ENCODE measurements around the gene SCYGR6. TPM values are rescaled to one million over a fixed set of nuclear protein-coding genes. Genes with fewer than 3 reads are reported as not detected.

Gene SCYGR6
- total RNA-seq, 1 donor from 2014 or later = not detected

- no peak for DNase-seq
These were observed 11.3 kb downstream of the SCYGR6 start for GRCh38 chr2:227713291-227713690.

DNA sequence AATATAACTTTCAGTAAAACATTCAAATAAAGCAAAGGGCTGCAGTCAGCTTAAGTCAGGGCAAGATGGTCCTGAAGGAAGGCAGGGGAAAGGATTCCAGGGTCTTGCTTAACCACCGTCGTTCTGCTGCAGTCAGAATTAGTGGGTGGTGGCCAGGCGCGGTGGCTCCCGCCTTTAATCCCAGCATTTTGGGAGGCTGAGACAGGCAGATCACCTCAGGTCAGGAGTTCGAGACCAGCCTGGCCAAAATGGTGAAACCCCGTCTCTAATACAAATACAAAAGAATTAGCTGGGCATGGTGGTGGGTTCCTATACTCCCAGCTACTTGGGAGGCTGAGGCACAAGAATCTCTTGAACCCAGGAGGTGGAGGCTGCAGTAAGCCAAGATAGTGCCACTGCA lies 13.6 kb downstream of the SCYGR6 start:
- DNase-seq = no peak

DNA sequence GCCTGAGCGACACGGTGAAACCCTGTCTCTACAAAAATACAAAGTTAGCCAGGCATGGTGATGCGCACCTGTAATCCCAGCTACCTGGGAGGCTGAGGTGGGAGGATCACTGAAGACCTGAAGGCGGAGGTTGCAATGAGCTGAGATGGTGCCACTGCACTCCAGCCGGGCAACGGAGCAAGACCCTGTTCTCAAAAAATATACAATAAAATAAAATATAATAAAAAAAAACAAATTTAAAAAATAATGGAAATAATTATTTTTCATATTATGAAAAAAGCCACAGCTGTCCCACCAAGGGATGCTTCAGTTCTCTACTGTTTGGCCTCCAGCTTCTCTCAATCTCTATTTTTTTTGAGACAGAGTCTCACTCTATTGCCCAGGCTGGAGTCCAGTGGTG lies 17.2 kb downstream of the SCYGR6 start:
- DNase-seq = no peak

GRCh38 chr2:227706859-227707258 lies 17.7 kb downstream of the SCYGR6 start:
- DNase-seq = no peak

DNA sequence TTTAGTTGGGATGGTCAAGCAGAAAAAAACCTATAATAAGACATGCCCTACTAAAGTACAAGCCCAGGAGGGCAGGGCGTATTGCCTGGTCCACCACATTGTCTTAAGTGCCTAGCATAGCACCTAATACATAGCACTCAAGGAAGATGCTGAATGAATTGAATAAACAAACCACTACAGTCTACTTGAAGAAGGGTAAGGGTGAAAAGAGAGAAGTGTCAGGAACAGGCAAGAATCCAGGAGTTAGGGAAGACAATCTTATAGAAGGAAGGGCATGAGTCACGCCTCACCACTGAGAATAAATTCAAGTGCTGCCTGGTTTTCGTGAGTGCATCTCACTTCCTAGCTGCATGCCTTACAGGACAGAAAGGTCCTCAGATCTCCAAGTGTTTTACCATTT lies 20.6 kb downstream of the SCYGR6 start:
- DNase-seq = no peak

GRCh38 chr2:227703280-227703732 lies 21.3 kb downstream of the SCYGR6 start:
- DNase-seq = no peak

DNA sequence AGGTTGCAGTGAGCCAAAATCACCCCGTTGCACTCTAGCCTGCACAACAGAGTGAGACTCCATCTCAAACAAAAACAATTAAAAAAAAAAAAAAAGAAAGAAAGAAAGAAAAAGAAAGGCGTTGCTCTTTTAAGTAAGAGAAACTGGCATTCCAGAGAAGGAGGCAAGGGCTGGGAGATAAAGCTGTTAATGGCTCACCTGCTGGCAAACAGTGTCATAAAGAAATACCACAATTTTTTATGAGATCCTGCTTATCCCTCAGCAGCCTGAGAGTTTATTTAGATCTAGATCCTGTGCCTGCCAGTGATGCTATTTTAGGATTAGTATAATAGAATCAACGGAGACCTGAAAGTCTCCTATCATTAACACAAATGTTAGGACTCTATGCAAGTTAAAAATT lies 23.0 kb downstream of the SCYGR6 start:
- no peak for DNase-seq

DNA sequence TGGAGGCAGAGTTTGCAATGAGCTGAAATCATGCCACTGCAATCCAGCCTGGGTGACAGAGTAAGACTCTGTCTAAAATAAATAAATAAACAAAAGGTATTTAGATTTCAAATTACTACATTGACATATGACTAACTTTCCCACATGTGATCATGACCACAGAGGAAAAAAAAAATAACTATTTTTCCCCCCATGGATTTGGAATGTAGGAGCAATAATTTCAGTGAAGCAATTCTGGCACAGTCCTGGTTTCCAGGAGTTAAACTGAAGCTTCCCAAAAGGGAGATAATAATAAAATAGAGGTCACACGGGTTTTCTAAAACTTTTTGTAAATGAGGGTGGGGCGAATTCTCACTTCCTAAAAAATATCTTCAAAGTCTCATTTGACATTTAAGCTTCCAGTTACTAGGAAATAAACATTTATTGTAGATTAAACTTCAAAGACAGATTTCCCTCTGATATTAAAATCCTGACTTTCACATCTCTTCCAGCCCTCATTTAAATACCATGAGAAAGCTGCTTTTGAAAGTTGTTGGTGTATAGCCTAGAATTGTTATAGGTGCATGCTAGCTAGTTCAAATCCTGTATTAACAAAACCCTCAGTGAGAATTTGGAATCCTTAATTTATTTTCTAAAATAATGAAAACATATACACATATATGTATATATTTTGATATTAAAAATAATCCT lies 27.4 kb downstream of the SCYGR6 start:
- no peak for DNase-seq

GRCh38 chr2:227687189-227687588 lies 37.4 kb downstream of the SCYGR6 start:
- DNase-seq = no peak

- DNase-seq = no peak
These were observed 40.3 kb downstream of the SCYGR6 start for GRCh38 chr2:227684258-227684657.

DNA sequence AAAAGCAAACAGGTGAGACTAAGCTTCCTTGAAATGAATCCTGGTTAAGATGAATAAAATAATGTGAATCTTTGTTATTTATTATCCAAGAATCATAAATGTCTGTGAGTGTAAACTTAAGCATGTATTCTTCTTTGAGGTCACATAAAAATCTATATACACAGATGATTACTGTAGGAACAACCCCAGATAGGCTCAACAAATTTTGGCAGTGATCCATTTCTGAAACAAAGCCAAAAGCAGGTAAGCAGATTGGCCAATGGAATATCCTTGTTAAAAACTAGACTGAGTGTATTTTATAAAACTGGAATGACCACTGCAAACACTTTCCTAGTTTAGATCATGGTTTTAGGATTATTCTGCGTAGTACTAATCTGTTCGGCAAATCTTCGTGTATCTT lies 46.6 kb downstream of the SCYGR6 start:
- DNase-seq = no peak

GRCh38 chr2:227674485-227674884 lies 50.1 kb downstream of the SCYGR6 start:
- no peak for DNase-seq

Small RNA genes within 50 kb of the gene (small RNA-seq; reads per million reads assigned to genes)
- not detected for gene RNA5SP121 (ENCODE audit: low replicate concordance)

Other genes with a start within 250 kb of the SCYGR6 start
- not detected for gene SCYGR2, start 125.9 kb downstream of the SCYGR6 start, total RNA-seq
- not detected for gene SCYGR3, start 109.9 kb downstream of the SCYGR6 start, total RNA-seq
- gene SCYGR4, start 107.3 kb downstream of the SCYGR6 start, total RNA-seq = not detected
- gene SCYGR5, start 58.0 kb downstream of the SCYGR6 start, total RNA-seq = not detected
- gene SLC19A3, start 6.7 kb downstream of the SCYGR6 start, total RNA-seq = 5.3 TPM
- gene SCYGR7, start 3.6 kb upstream of the SCYGR6 start, total RNA-seq = not detected
- gene SCYGR8, start 21.1 kb upstream of the SCYGR6 start, total RNA-seq = not detected
- not detected for gene CCL20, start 89.1 kb upstream of the SCYGR6 start, total RNA-seq
- not detected for gene DAW1, start 146.9 kb upstream of the SCYGR6 start, total RNA-seq

Data from tongue (tissue), 3 donors.